Astrocyte (in vitro differentiated cells and primary cell): ENCODE data around the gene PPP1R8.

Experiments used
- EZH2 ChIP-seq: IDR thresholded peaks from 2 replicates; pipeline ENCODE4 v1.6.1; 2012; ENCODE audit warnings: mild to moderate bottlenecking, low read length, inconsistent platforms; ENCODE audit not compliant: insufficient read depth
- TF ChIP-seq, protein P1 (sequence below): IDR thresholded peaks from 2 replicates; pipeline ENCODE4 v1.5.1; 2011; ENCODE audit warnings: low read depth, mild to moderate bottlenecking, inconsistent platforms, low read length, moderate library complexity; ENCODE audit not compliant: insufficient read depth

DNA sequence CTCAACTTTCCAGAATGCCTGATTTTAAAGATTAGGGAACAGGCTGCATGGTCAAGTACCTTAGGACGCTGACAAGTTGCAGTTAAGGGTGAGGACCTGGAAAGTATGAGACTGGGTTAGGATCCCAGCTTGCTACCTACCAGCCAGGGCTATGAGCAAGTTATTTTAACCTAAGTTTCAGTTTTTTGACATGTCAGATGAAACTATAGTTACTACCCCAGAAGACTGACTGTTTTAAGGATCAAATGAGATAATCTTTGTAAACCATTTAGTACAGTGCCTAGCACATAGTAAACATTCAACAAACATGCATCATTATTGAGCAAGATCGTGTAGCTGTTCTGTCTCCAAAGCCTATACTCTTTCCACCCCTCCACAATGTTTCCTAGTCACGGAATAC, 56.2 kb downstream of the PPP1R8 start:
- TF ChIP-seq, protein P1, sequence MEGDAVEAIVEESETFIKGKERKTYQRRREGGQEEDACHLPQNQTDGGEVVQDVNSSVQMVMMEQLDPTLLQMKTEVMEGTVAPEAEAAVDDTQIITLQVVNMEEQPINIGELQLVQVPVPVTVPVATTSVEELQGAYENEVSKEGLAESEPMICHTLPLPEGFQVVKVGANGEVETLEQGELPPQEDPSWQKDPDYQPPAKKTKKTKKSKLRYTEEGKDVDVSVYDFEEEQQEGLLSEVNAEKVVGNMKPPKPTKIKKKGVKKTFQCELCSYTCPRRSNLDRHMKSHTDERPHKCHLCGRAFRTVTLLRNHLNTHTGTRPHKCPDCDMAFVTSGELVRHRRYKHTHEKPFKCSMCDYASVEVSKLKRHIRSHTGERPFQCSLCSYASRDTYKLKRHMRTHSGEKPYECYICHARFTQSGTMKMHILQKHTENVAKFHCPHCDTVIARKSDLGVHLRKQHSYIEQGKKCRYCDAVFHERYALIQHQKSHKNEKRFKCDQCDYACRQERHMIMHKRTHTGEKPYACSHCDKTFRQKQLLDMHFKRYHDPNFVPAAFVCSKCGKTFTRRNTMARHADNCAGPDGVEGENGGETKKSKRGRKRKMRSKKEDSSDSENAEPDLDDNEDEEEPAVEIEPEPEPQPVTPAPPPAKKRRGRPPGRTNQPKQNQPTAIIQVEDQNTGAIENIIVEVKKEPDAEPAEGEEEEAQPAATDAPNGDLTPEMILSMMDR = no peak
- no peak for TF ChIP-seq EZH2
